NB4 (cell line): Measurements from ENCODE around the gene RASGEF1B.

ENCODE experiments used
- DNase-seq: peaks from one replicate; pipeline ENCODE4 v3.0.0; 2010; ENCODE audit warnings: low read depth
- H3K4me3 ChIP-seq: one replicate; pipeline ENCODE4 v1.5.1; 2011; ENCODE audit warnings: mild to moderate bottlenecking, low read depth, low read length, moderate library complexity
- CTCF ChIP-seq: IDR thresholded peaks from one replicate; pipeline ENCODE4 v1.5.1; 2012; ENCODE audit warnings: low read depth, low read length
- MAX ChIP-seq: IDR thresholded peaks from 2 replicates; pipeline ENCODE4 v1.6.1; 2011; ENCODE audit warnings: low read depth, low read length
- MYC ChIP-seq: IDR thresholded peaks from 2 replicates; pipeline ENCODE4 v1.6.1; 2011; ENCODE audit warnings: low read depth, low read length
- POLR2A ChIP-seq: IDR thresholded peaks from 2 replicates; pipeline ENCODE4 v1.6.1; 2011; ENCODE audit warnings: mild to moderate bottlenecking; ENCODE audit not compliant: insufficient read length; ENCODE audit errors: extremely low read depth

The RASGEF1B gene

GRCh38 chr4:81498046-81498445 lies 26.3 kb upstream of the RASGEF1B start:
- TF ChIP-seq MAX (no peak), MYC (no peak), CTCF (no peak), POLR2A (no peak)
- DNase-seq, result no peak
- H3K4me3 ChIP-seq, result no peak overlapping the region

GRCh38 chr4:81495345-81495744 lies 23.6 kb upstream of the RASGEF1B start:
- DNase-seq, result no peak
- H3K4me3 ChIP-seq, result no peak overlapping the region
- TF ChIP-seq MYC, result no peak
- TF ChIP-seq POLR2A, result no peak
- no peak for TF ChIP-seq MAX
- no peak for TF ChIP-seq CTCF

GRCh38 chr4:81494031-81494431 lies 22.3 kb upstream of the RASGEF1B start:
- peak overlapping the region; percentile 35 for H3K4me3 ChIP-seq
- peak; percentile 43 for DNase-seq
- TF ChIP-seq POLR2A (no peak), MAX (no peak), MYC (no peak)

GRCh38 chr4:81492606-81493230 lies 21.0 kb upstream of the RASGEF1B start:
- TF ChIP-seq MAX (no peak), CTCF (no peak), MYC (no peak), POLR2A (no peak)
- no peak for DNase-seq
- H3K4me3 ChIP-seq, result no peak overlapping the region

- TF ChIP-seq MAX (no peak), POLR2A (no peak), CTCF (no peak), MYC (0 out of 2 replicates have a peak, but pooled peaks have one; percentile 42)
- no peak overlapping the region for H3K4me3 ChIP-seq
- DNase-seq, result peak; percentile 83
Observed at GRCh38 chr4:81491943-81492342, 20.2 kb upstream of the RASGEF1B start.

GRCh38 chr4:81490403-81491160 lies 18.9 kb upstream of the RASGEF1B start:
- H3K4me3 ChIP-seq, result no peak overlapping the region
- no peak for DNase-seq
- no peak for TF ChIP-seq CTCF
- no peak for TF ChIP-seq MAX
- TF ChIP-seq MYC, result no peak
- TF ChIP-seq POLR2A, result no peak
